Stimulated activated CD4-positive, alpha-beta T cell treated with anti-CD3 and anti-CD28 coated beads, Interleukin-12 subunit alpha, Interleukin-12 subunit beta, amount 100 ng/mL, for 24 hours (primary cell): ENCODE measurements around the gene UMOD.

Source experiments
- DNase-seq, 2 experiments: peaks; one replicate each; pipeline ENCODE4 v3.0.0-alpha.2; 2020; ENCODE audit warnings: low read depth in 2 of 2

UMOD gene

GRCh38 chr16:20364051-20364450, 11.5 kb upstream of the UMOD start:
- DNase-seq, result no peak

GRCh38 chr16:20363191-20363590, 10.7 kb upstream of the UMOD start:
- DNase-seq, result no peak

- no peak for DNase-seq
Observed at GRCh38 chr16:20359997-20360396, 7.5 kb upstream of the UMOD start.

- DNase-seq, result no peak
Observed at GRCh38 chr16:20355114-20355782, 2.7 kb upstream of the UMOD start.

- DNase-seq, result no peak
Observed at GRCh38 chr16:20353379-20353778, 864 bp upstream of the UMOD start.

GRCh38 chr16:20349615-20350014, 2.9 kb downstream of the UMOD start:
- DNase-seq, result no peak

- no peak for DNase-seq
Observed at GRCh38 chr16:20348365-20349185, 3.9 kb downstream of the UMOD start.

GRCh38 chr16:20347666-20348364, 4.7 kb downstream of the UMOD start:
- DNase-seq, result no peak

- no peak for DNase-seq
Observed at GRCh38 chr16:20344611-20345010, 7.9 kb downstream of the UMOD start.

- no peak for DNase-seq
Observed at GRCh38 chr16:20339744-20340143, 12.8 kb downstream of the UMOD start.

- DNase-seq, result no peak
Observed at GRCh38 chr16:20336955-20337354, 15.6 kb downstream of the UMOD start.

- no peak for DNase-seq
Observed at GRCh38 chr16:20334396-20334795, 18.1 kb downstream of the UMOD start.

GRCh38 chr16:20333120-20333519, 19.4 kb downstream of the UMOD start:
- DNase-seq, result no peak

GRCh38 chr16:20332411-20332810, 20.1 kb downstream of the UMOD start:
- DNase-seq, result no peak

GRCh38 chr16:20331635-20332034, 20.9 kb downstream of the UMOD start:
- no peak for DNase-seq

- no peak for DNase-seq
Observed at GRCh38 chr16:20329392-20330138, 22.9 kb downstream of the UMOD start.

- no peak for DNase-seq
Observed at GRCh38 chr16:20327444-20328041, 25.0 kb downstream of the UMOD start, which contains the start of gene GP2. Gene GP2, minus strand, starts transcription at chr16:20327513. Its CDS starts 1,082 bp downstream, at chr16:20326431.

- no peak for DNase-seq
Observed at GRCh38 chr16:20326321-20326720, 26.2 kb downstream of the UMOD start.

- DNase-seq, result no peak
Observed at GRCh38 chr16:20325005-20325404, 27.5 kb downstream of the UMOD start.

- no peak for DNase-seq
Observed at GRCh38 chr16:20323591-20324117, 28.9 kb downstream of the UMOD start.

- DNase-seq, result no peak
Observed at GRCh38 chr16:20322696-20323095, 29.8 kb downstream of the UMOD start.
